Neural progenitor cell (in vitro differentiated cells): ENCODE results near the gene CUL5. TPM values are rescaled to one million over a fixed set of nuclear protein-coding genes. Genes with fewer than 3 reads are reported as not detected.

Experiments
- DNase-seq: peaks from one replicate; pipeline ENCODE4 v3.0.0-alpha.2; 2016; ENCODE audit warnings: low spot score
- H2AFZ ChIP-seq: fragments of 200-600 bp; sonication (generic); replicated peaks from 2 replicates; pipeline ENCODE4 v1.6.1; 2016; ENCODE audit warnings: antibody characterized with exemption
- H3F3A ChIP-seq: fragments of 200-600 bp; sonication (generic); 2 replicates; pipeline ENCODE4 v1.6.1; 2016; ENCODE audit warnings: antibody characterized with exemption, low read depth
- H3K27ac ChIP-seq: fragments of 200-600 bp; sonication (generic); 2 replicates; pipeline ENCODE4 v1.5.1; 2016; ENCODE audit warnings: mild to moderate bottlenecking
- H3K27me3 ChIP-seq: fragments of 200-600 bp; sonication (generic); 2 replicates; pipeline ENCODE4 v1.6.1; 2016; ENCODE audit warnings: mild to moderate bottlenecking, moderate library complexity
- H3K36me3 ChIP-seq: fragments of 200-600 bp; sonication (generic); 2 replicates; pipeline ENCODE4 v1.5.1; 2016
- H3K4me1 ChIP-seq: fragments of 200-600 bp; sonication (generic); 2 replicates; pipeline ENCODE4 v1.6.1; 2016; ENCODE audit warnings: mixed run types
- H3K4me2 ChIP-seq: fragments of 200-600 bp; sonication (generic); 2 replicates; pipeline ENCODE4 v1.6.1; 2016
- H3K4me3 ChIP-seq: fragments of 200-600 bp; sonication (generic); 2 replicates; pipeline ENCODE4 v1.5.1; 2016
- H3K79me2 ChIP-seq: fragments of 200-600 bp; sonication (generic); 2 replicates; pipeline ENCODE4 v1.6.1; 2016; ENCODE audit warnings: low read depth
- H3K9ac ChIP-seq: fragments of 200-600 bp; sonication (generic); 2 replicates; pipeline ENCODE4 v1.6.1; 2016
- H3K9me3 ChIP-seq: fragments of 200-600 bp; sonication (generic); 2 replicates; pipeline ENCODE4 v1.5.1; 2016; ENCODE audit warnings: low read depth
- H4K20me1 ChIP-seq: fragments of 200-600 bp; sonication (generic); 2 replicates; pipeline ENCODE4 v1.6.1; 2016; ENCODE audit warnings: low read depth
- H3K27ac Mint-ChIP-seq: 3 replicates; pipeline ENCODE4 v1.8.0; 2021; ENCODE audit warnings: mixed read lengths
- H3K27me3 Mint-ChIP-seq: 2 replicates; pipeline ENCODE4 v1.8.0; 2022; ENCODE audit warnings: low read depth, mild to moderate bottlenecking, inconsistent platforms, moderate library complexity, mixed read lengths; ENCODE audit not compliant: insufficient read depth
- H3K36me3 Mint-ChIP-seq: 3 replicates; pipeline ENCODE4 v1.8.0; 2021; ENCODE audit warnings: mixed read lengths
- H3K4me1 Mint-ChIP-seq: 3 replicates; pipeline ENCODE4 v1.8.0; 2021; ENCODE audit warnings: mixed read lengths
- H3K4me3 Mint-ChIP-seq: 3 replicates; pipeline ENCODE4 v1.8.0; 2021; ENCODE audit warnings: mild to moderate bottlenecking, moderate library complexity, mixed read lengths
- H3K9me3 Mint-ChIP-seq: 3 replicates; pipeline ENCODE4 v1.8.0; 2020; ENCODE audit warnings: mixed read lengths
- EZH2 ChIP-seq: fragments of 200-600 bp; sonication (generic); IDR thresholded peaks from 2 replicates; pipeline ENCODE4 v1.6.1; 2017; ENCODE audit warnings: antibody characterized with exemption, mild to moderate bottlenecking, moderate library complexity
- EZH2phosphoT487 ChIP-seq: fragments of 200-600 bp; sonication (generic); IDR thresholded peaks from 2 replicates; pipeline ENCODE4 v1.6.1; 2017; ENCODE audit warnings: antibody characterized with exemption
- total RNA-seq: library from RNA; depleted of rRNA; stranded (reverse); fragments of >200 nt; gene quantifications from 2 replicates; pipeline ENCODE4 v1.2.3, GENCODE V29; 2015; ENCODE audit warnings: low replicate concordance
- TF ChIP-seq, protein P1 (sequence below): fragments of 200-600 bp; sonication (generic); IDR thresholded peaks from 2 replicates; pipeline ENCODE4 v1.5.1; 2017; ENCODE audit warnings: antibody characterized with exemption, mild to moderate bottlenecking

The CUL5 gene
- total RNA-seq, 1 donor from 2014 or later: 55.1 TPM

DNA sequence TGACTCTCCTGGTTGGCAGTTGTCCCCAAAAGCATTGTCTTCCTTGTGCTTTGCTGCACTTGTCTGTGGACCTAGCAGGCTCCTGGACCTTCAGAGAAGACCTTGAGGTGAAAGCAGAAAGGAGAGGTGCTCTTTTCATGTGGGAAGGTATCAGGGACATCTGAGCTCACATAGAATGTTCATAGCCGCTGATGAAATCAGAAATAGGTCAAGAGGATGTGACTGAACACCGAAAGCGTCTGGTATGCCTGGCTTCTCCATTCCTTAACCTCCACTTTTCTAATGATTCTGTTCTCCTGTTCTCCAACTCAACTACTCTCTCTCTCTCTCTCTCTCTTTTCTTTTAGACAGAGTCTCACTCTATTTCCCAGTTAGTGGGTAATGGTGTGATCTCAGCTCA lies 6.2 kb upstream of the CUL5 start:
- TF ChIP-seq EZH2 (no peak), EZH2phosphoT487 (no peak)
- TF ChIP-seq, protein P1, sequence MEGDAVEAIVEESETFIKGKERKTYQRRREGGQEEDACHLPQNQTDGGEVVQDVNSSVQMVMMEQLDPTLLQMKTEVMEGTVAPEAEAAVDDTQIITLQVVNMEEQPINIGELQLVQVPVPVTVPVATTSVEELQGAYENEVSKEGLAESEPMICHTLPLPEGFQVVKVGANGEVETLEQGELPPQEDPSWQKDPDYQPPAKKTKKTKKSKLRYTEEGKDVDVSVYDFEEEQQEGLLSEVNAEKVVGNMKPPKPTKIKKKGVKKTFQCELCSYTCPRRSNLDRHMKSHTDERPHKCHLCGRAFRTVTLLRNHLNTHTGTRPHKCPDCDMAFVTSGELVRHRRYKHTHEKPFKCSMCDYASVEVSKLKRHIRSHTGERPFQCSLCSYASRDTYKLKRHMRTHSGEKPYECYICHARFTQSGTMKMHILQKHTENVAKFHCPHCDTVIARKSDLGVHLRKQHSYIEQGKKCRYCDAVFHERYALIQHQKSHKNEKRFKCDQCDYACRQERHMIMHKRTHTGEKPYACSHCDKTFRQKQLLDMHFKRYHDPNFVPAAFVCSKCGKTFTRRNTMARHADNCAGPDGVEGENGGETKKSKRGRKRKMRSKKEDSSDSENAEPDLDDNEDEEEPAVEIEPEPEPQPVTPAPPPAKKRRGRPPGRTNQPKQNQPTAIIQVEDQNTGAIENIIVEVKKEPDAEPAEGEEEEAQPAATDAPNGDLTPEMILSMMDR: no peak
- Histone ChIP-seq H3K4me2 (no peak overlapping the region), H3F3A (no peaks in the 10 kb centered on the region), H3K79me2 (no peaks in the 10 kb centered on the region), H3K9me3 (no peaks in the 10 kb centered on the region), H3K9ac (no peak overlapping the region), H3K4me1 (no peaks in the 10 kb centered on the region), H3K4me3 (no peak overlapping the region), H2AFZ (no peak overlapping the region), H4K20me1 (no peaks in the 10 kb centered on the region), H3K27ac (no peak overlapping the region), H3K36me3 (no peaks in the 10 kb centered on the region), H3K27me3 (no peaks in the 10 kb centered on the region)
- DNase-seq: no peak
- no peak overlapping the region for H3K27ac Mint-ChIP-seq
- peaks cover 5% of the 10 kb centered on the region for H3K27me3 Mint-ChIP-seq
- no peaks in the 10 kb centered on the region for H3K36me3 Mint-ChIP-seq
- no peaks in the 10 kb centered on the region for H3K9me3 Mint-ChIP-seq
- H3K4me1 Mint-ChIP-seq: no peaks in the 10 kb centered on the region
- H3K4me3 Mint-ChIP-seq: no peak overlapping the region

DNA sequence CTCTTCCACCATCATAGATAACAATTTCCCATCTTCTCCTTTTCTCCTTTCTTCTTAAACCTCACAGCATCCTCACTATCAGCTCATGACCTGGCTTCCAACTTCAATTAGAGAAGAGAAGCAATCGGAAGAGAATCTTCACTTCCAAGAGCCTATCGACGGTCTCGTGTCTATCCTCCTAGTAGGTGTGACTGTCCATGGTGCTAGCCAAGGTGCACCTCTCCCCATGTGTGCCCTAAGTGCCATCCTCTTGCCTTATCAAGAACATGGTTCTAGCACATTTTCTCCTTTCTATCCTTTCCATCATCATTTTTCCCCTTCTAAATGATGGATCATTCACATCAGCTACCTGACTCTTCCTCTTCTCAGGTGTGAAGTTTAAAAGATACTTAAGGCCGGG lies 5.1 kb upstream of the CUL5 start:
- Histone ChIP-seq H3K27ac (no peak overlapping the region), H3K4me1 (no peaks in the 10 kb centered on the region), H3K79me2 (no peaks in the 10 kb centered on the region), H3K4me3 (no peak overlapping the region), H3F3A (no peaks in the 10 kb centered on the region), H3K9ac (no peak overlapping the region), H3K9me3 (no peaks in the 10 kb centered on the region), H2AFZ (no peak overlapping the region), H3K36me3 (no peaks in the 10 kb centered on the region), H3K4me2 (no peak overlapping the region), H3K27me3 (no peaks in the 10 kb centered on the region), H4K20me1 (no peaks in the 10 kb centered on the region)
- Mint-ChIP-seq H3K36me3 (no peaks in the 10 kb centered on the region), H3K27ac (no peak overlapping the region), H3K27me3 (peaks cover 4% of the 10 kb centered on the region), H3K4me1 (no peaks in the 10 kb centered on the region), H3K4me3 (no peak overlapping the region), H3K9me3 (no peaks in the 10 kb centered on the region)
- TF ChIP-seq EZH2phosphoT487: no peak
- TF ChIP-seq, protein P1: no peak
- no peak for TF ChIP-seq EZH2
- DNase-seq: no peak

DNA sequence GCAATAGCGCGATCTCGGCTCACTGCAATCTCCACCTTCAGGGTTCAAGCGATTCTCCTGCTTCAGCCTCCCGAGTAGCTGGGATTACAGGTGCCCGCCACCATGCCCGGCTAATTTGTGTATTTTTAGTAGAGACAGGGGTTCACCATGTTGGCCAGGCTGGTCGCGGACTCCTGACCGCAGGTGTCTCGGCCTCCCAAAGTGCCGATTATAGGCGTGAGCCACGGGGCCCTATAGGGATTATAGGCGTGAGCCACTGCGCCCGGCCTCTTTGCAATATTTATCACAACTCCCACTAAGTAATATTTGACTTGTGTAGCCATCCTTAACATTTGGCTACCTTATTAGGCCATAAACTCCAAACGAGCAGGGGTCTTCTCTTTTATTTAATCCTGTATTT lies 879 bp upstream of the CUL5 start:
- TF ChIP-seq, protein P1: no peak
- TF ChIP-seq EZH2phosphoT487 (no peak), EZH2 (no peak)
- H4K20me1 ChIP-seq: peaks cover 25% of the 10 kb centered on the region

More for the DNA sequence above, 879 bp upstream of the CUL5 start:
- H3K36me3 Mint-ChIP-seq: no peaks in the 10 kb centered on the region
- no peak overlapping the region for H3K9ac ChIP-seq
- H3K4me3 Mint-ChIP-seq: peak overlapping the region; percentile 99
- H3K4me1 Mint-ChIP-seq: peaks cover 13% of the 10 kb centered on the region
- no peak overlapping the region for H3K4me2 ChIP-seq
- no peak overlapping the region for H3K4me3 ChIP-seq
- H3K27ac ChIP-seq: no peak overlapping the region
- no peaks in the 10 kb centered on the region for H3K36me3 ChIP-seq
- H3K27me3 ChIP-seq: no peaks in the 10 kb centered on the region
- no peak overlapping the region for H3K27ac Mint-ChIP-seq
- H3K4me1 ChIP-seq: peaks cover 17% of the 10 kb centered on the region
- H3F3A ChIP-seq: peaks cover 5% of the 10 kb centered on the region
- no peaks in the 10 kb centered on the region for H3K9me3 Mint-ChIP-seq
- H2AFZ ChIP-seq: no peak overlapping the region
- peaks cover 39% of the 10 kb centered on the region for H3K79me2 ChIP-seq
- peaks cover 4% of the 10 kb centered on the region for H3K27me3 Mint-ChIP-seq
- no peaks in the 10 kb centered on the region for H3K9me3 ChIP-seq
- no peak for DNase-seq
